Measurements from ENCODE around the gene TARS2.

DNA sequence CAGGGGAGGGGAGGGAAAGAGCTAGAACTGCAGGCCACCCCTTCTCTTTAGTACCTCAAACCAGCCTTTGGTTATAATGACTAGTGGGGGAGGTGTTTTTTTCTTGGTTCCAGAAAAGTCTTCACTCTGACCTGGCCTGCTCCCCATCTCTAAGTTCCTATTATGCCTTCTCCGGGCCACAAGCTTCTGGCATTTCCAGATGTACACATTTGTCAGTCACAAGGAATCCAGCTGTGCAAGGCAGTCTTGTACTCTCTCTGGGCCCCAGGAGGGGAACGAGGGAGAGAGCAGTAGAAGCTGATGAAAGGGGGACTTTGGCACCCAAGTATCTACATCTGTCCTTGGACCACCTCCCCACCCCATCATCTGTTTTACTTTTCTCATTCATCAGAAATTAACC is 25.6 kb downstream of the TARS2 start:
- TF ChIP-seq, protein P1, sequence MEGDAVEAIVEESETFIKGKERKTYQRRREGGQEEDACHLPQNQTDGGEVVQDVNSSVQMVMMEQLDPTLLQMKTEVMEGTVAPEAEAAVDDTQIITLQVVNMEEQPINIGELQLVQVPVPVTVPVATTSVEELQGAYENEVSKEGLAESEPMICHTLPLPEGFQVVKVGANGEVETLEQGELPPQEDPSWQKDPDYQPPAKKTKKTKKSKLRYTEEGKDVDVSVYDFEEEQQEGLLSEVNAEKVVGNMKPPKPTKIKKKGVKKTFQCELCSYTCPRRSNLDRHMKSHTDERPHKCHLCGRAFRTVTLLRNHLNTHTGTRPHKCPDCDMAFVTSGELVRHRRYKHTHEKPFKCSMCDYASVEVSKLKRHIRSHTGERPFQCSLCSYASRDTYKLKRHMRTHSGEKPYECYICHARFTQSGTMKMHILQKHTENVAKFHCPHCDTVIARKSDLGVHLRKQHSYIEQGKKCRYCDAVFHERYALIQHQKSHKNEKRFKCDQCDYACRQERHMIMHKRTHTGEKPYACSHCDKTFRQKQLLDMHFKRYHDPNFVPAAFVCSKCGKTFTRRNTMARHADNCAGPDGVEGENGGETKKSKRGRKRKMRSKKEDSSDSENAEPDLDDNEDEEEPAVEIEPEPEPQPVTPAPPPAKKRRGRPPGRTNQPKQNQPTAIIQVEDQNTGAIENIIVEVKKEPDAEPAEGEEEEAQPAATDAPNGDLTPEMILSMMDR (IDR thresholded peaks at IDR 0.05): no peak
- no peak for TF ChIP-seq POLR2A (IDR thresholded peaks at IDR 0.05)

Data from uterus (tissue), 2 donors.